ENCODE data around the gene ZSWIM6.
"Not testable (repeated sequence)": the region's sequence is repeated elsewhere in the genome, so short reads cannot be mapped to it uniquely, and the experiment has no call there.

The ZSWIM6 gene

DNA sequence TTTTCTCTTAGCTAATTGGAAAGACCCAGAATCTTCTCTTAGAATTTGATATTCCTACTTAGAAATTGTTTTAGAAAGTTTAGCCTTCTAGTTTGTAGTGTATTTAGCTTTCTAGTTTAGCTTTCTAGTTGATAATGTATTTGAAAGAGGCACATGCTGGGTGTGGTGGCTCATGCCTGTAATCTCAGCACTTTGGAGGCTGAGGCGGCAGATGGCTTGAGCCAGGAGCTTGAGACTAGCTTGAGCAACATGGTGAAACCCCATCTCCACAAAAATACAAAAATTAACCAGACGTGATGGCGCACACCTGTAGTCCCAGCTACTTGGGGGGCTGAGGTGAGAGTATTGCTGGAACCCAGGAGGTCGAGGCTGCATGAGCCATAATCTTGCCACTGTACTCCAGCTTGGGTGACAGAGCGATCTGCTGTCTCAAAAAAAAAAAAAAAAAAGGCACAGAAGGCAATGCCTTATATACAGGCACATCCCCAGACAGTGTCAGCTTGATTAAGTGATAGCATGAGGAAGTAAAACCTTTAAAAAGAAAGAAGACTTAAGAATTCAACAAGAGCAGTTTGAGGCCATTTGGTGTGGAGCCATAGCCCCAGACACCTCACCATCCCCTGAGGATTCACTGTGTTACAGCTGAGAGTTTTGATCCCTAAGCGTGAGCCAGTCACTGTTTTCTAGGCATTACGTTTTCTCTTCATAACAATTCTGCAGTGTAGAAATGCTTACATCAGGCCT lies 34.6 kb downstream of the ZSWIM6 start:
- no peak for DNase-seq

DNA sequence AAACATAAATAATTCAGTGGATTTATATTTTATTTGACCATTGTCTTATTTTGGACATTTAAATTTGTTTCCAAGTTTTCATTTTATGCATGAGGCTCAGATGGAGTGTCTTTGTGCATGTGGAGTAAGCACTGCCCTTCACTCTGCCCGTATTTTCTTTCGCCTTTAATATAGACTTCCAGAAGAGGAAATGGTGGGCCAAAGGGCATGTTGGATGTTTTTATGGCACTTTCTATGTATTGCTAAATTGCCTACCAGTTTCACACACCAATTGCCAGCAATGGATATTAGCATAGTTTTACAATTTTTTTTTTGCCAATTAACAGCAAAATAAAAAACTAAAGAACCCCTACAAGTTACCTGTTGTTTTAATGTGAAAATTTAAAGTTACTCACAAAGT lies 38.4 kb downstream of the ZSWIM6 start:
- no peak for DNase-seq

DNA sequence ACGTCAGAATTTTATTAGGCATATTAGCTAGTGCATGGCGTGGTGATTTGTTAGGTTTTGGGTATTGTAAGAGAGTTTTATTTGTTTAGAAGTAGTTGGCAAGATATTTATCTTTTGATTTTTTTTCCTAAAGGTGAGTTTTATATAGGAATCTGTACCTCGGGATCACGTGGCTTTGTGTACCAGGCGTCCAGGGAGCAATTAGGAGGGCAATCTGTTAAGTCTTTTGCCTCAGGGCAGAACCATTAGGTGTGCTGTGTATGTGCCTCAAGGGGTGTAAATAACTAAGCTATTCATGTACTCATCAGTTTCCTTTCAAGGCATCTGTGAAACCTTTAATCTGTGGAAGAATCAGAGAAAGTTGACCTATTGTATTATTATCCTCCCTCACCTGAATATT lies 39.4 kb downstream of the ZSWIM6 start:
- no peak for DNase-seq

DNA sequence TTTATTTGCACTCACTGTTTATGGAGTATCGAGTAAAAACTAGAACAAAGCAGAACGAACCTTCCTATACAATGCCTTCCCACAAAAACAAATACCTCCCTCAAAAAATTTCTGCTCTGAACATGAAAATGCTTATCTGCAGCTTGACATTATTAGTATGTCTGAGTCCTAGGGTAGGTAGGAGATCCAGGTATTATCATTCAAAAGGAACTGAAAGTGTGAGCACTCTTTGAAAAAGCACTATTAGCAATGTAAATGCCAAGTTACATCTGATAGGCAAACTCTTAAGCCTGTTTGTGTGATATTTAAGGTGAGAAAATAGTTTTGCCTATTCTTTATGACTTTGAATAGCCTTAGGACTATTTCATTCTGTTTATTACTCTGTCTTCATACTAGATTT lies 47.6 kb downstream of the ZSWIM6 start:
- no peak for DNase-seq

DNA sequence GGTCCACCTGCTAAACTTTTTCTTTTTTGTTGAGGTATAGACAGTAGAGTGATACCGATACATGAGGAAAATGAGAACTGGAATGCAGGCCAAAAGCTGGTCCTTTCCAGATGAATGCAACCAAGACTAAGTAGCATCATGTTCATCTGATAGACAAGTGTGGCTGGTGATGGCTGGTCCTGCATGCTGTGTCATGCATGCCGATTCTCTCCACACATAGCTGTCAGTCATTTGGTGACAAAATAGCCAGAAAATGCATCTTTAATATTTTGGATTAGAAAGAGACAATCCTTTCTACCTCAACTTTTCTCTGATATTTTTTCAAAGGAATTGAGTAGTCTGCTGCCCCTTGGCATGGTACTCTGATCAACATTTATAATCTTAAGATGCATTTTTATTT lies 49.9 kb downstream of the ZSWIM6 start:
- no peak for DNase-seq

DNA sequence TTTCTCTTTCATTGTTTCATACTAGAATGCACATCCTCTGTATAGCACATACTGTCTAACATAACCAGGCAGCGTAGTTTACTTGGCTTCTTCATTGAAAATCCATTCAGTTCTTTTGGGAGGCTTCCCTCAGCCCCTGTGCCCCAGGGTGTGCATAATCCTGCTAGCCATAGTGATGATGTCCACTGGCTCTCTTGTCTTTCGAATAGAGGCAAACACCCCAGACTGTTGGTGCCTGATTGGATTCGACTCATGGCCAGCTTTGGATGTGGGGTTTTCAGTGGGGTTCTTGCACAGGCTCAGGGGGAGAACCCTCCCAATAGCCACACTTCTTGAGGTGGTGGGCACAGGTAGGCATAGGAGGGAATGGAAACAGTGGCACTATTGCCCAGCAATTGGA lies 53.6 kb downstream of the ZSWIM6 start:
- no peak for DNase-seq

DNA sequence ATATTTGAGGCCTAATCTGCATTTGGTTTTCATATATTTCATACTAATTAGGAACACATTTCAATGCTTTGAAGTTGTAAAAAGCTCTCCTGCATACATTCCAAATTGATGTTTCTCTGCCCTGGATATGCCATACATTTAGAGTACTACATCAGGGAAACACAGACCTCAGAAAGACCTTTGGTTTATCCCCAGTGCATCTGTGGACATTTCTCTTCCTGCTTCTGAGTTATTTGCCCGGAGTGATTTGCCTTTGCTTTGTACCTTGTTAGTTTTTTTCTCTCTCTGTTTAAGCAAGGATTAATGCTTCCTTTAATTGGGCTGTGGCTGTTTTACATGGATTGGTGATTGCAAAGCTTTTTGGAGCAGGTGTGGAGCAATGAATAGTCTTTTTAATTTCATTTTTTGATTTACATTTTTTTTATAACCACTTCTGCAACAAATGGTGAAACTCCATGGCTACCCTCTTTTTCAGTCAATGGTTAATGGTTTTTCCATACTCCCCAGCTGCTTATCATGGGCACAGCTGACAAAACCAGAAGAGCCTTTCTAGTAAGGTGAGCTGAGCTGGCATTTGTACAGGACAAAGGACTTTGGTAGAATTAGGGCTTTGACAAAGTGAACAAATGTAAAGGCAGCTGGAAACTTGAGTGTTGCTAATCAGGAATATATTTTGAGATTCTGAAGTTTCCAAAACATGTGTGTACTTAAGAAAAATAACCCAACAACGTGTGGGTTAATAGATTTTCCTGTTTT lies 54.2 kb downstream of the ZSWIM6 start:
- no peak for DNase-seq

DNA sequence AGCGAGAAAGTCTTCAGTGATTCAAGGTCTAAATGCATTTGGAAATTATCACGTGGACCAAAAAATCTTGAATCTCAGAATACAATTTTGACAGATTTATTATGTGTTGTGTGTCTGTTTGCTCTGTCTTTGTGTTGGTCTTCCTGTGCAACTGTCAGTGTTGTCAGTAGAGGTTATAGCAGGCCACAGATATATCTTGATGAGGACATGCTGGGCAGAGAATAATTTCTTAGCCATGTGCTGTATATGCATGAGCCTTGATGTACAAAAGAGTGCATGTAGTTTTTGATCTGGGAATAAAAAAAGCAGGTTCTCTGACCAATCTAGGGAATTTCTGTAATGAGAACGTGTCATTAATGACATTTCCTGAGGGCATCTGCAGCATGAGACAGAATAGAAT lies 57.6 kb downstream of the ZSWIM6 start:
- no peak for DNase-seq

DNA sequence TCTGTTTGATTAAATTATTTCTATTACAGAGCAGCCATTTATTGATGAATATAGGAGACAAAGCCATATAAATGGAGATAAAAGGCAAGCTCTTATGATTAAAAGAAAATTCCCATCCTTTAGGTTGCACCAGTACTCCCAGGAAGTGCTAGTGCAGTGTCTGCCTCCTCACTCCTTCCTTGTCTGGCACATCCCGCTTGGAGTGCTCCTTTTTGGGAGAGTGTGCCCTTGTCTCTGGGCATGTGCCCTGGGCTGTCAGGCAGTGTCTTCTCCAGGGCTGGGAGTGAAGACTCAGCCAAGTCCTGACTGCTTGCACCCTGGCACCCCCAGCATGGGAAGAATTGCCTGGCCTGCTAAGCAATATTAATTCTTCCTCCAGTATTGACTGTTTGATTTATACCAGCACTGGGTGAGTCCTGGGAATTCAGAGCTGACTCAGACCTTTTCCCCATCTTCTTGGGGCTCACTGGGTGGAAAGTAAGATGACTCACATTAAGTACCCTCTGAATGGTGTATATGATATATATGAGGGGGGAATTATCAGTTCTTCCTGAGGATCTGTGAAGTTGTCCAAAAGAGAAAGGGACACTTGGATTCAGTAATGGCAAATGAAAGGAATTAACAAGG lies 62.1 kb downstream of the ZSWIM6 start:
- DNase-seq = no peak

DNA sequence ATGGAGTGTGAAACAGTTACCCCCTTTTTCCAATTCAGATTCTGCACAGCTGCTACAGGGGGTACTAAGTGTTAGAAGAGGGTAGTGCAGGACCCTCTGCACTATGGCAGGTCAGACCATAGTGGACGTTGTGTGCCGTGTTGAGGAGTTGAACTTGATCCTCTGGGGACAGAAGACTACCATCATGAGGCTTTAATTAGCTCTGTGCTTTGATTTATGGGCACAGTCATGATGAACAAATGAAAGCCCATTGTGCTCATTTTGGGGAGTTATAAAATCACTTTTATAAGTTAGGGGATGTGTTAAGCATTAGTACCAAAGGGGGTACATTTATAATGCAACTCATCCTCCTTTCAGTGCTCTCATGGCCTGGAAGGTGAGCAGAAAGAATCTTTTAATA lies 62.7 kb downstream of the ZSWIM6 start:
- DNase-seq = no peak

DNA sequence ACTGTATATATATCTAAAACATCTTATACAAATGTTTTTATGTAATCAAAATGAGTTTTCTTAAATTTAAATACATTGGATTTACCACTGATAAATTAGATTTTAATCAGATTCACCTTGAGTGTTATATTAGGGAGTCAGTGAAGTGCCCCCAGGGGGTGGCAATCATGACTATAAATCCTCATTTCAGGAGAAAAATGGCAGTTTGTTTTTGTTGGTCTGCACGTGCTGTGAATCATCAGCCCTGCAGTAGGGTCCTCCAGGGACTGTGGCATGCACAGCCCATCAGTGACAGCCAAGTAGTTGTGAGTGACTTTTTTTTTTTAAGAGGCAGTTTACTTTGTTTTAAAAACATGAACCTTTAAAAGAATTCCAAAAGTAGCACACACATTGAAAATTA lies 65.2 kb downstream of the ZSWIM6 start:
- no peak for DNase-seq

DNA sequence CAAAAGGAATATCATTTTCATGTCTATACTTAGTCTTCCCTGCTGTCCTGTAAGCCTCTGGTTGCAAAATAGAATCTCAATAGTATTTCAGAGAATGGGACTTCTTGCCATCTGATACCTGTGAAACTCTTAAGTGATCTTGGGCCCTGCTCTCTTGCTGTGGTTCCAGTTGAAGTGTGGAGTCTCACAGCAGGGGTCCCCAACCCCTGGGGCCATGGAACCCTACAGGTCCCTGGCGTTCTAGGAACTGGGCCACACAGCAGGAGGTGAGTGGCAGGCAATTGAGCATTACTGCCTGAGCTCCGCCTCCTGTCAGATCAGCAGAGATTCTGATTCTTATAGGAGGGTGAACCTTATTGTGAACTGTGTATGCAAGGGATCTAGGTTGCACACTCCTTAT lies 65.9 kb downstream of the ZSWIM6 start:
- no peak for DNase-seq

DNA sequence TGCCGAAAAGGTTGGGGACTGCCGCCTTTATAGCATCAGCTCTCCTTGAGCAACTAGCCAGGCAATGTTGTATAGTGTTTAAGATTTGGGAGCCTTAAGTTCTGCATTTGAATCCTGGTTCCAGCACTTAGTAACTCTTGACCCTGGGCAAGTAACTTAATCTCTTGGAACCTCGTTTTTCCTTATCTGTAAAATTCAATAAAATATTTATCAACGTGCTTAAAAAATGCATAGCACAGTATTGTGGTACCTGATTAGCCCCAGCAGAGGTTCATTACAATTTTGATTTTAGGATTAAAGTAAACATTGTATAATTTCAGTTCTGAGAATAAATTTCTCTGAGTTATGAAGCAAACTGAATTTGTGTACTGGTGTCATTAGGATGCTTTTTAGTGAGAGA lies 66.4 kb downstream of the ZSWIM6 start:
- no peak for DNase-seq

DNA sequence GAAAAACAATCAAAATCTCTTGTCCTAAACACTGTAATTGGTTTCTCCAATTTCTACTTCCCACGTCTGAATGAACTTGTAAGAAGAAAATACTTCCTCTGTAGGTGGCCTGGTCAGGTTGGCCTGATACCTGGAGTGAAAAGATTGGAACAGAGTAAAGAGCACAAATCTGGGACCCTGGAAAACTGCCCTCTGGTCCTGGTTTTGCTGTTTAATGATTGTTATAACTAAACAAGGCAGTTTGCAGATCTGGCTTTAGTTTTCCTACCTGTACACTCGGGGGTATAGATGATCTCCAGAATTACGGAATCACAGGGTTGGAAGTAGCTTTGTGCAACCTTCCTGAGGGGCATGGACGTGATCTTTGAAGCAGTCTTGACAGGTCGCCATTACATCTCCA lies 67.6 kb downstream of the ZSWIM6 start:
- DNase-seq = no peak

DNA sequence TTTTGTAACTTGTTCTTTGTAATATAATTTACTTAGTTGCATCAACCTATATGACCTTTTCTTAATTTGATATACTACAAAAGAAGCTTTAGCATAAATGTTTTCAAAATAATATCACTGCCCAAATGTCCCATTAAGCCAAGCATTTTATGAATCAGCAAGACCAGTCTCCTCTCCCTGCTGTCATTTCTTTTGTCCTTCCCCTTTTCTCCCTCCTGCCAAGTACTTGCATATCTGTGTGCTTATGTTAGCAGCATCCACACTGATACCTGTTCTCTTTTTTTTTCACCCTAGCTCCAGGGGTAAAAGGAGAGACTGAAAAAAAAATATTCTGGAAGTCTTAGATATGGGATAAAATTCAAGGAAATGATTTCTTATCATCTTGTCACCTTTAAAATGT lies 69.7 kb downstream of the ZSWIM6 start:
- no peak for DNase-seq

DNA sequence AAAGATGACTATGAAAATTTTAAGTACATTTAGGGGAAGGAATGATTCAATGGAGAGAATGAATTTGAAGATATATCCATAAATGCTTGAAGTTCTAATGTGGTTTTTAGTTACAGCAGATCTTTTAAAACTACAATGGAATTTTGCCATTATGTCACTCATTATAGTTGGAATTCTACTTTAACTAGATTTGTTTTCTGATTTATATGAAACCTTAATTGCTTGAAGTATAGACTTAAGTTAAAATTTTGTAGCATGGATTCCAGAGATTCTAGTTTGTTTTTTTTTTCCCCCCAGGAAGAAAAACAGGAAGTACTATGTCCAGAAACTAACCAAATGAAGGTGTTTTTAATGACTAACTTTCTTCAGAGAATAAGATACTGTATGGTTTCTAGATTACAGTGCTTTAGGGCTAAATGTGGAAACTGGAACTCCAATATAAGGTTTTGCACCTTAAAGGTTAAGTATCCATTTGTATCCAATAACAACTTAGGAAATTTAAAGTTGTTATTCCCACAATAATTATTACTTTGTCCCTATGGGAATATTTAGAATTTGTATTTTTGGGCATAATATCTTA lies 70.3 kb downstream of the ZSWIM6 start:
- DNase-seq = no peak

DNA sequence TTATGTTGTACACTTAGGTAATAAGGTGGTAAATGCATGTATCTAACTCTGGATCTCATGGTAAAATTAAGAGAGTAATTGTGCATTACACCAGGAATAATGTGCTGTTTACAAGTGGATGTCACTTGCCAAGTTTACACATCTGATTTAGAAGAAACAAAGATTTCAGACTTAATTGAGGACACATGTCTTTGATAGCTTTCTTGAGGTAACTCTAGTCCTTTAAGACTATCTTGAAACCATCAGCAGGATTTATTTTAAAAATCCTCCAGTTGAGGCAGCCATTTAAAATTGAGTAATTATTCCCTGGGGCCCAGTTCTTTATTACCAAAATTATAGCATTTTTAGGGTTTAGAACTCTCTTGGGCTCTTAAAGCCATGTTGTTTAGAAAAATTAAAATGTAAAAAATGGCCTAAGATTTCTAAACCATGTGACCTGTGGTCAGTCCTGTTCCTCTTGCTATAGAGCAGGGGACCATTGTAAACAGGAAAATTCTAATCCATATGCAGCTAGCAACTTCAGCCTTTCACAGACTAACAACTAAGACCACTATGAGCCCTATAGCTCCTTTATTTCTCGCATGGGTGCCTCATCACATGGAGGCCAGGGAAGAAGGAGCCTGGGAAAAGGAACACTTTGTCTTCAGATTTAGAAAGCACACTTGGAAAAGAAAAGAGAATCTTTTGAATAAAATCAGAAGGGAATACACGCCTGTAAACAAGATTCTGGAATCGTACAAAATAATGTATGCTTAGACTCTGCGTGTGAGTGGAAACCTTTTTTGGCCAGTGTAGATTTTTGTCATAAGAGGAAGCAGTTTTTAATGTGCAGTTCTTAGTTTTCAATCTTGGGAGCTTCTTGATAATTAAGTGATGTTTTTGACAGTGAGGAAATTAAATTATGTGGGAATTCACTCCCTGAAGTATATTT lies 71.2 kb downstream of the ZSWIM6 start:
- DNase-seq = no peak

DNA sequence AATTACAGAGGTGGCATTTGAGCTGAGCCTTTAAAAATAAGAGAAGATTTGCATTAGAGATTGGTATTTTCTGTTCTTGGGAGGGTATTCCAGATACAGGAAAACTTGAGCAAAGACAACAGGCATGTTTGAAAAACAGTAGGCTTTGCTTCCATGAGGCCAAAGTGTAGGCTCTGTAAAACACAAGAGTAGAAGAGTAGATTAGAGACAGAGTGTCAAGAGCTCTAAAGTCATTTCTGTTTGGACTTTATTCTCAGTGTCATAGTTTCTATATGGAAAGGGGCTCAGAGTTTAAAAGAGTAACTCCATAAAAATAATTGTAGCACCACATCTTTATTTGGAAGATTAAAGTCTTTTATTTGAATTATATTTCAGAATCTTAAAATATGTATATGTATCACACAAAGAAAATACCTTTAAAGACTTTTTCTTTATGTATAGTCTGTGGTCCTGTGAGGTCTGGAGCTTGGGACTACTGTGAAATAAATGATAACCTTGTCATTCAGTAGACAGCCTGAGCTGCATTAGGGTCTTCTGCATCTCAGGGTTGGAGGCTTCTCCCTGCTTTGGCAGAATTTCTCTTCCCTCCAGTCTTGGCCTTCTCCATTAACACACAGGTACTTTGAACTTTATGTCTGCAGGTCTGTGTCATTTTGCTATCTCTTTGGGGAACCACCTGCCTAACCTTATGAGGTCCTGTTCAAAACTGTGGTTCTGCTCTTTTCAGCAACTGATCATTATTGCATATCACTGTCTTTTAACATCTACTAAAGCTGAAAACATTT lies 73.6 kb downstream of the ZSWIM6 start:
- DNase-seq = no peak

DNA sequence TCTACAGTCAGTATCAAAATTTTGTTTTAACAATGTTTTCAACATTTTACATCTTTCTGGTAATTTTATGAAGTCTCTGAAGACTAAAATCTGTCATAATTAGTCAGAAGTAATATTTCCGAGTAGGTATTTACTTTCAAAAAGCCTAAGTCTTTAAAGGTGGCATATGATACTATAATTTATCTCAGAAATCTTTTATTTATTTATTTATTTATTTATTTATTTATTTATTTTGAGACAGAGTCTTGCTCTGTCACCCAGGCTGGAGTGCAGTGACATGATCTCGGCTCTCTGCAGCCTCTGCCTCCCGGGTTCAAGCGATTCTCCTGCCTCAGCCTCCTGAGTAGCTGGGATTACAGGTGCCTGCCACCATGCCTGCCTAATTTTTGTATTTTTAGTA lies 74.4 kb downstream of the ZSWIM6 start:
- not testable (repeated sequence) for DNase-seq

DNA sequence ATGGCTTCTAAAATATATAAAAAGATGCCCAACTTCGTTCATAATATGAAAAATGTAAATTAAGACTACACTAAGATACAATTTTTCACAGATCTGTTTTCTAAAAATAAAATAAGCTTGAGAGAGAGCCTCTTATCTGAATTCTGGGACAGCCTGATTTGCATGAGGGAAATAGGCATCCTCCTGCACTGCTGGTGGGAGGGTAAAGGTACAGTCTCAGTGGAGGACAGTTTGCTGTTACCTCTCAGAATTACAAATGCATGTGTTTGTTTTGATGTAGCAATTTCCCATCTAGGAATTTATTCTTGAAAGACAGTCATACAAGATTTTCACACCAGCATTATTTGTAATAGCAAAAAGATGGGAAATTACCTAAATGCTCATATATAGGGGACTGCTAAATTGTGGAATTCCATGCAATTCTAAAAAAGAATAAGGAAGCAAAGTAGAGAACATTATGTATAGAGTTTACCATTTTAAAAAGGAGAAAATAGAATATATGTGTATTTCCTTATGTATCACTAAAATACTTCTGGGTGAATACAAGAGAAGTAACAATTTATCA lies 75.7 kb downstream of the ZSWIM6 start:
- DNase-seq = no peak

DNA sequence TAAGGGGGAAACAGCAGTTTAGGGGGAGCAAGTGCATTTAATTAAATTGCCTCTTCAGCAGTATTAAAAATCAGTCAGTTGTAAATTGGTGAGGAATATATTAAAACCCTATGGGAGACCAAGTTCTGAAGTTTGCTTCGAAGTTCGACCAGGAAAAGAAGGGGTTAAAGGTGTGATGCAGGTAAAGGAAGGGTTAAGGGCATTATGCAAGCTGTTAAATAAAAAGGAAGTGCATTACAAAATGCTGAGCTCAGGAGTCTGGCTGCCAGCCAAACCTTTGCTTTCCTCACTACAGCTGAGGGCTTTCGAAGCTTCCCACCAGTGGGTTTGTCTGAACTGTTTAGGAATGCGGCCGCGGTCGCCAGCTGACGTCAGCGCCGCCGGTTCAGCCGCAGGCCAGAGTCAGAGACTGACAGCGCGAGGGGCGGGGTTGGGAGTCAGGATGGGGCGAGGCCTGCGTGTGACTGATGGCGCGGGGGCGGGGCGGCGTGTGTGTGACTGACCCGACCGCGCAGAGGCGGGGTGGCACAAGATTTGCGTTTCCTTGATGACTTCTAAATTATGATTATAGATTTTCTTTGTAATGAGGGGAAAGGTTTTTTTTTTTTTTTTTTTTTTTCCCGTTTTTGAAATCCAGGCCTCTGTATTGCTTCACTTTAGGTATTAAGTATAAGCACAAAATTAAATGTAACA lies 76.6 kb downstream of the ZSWIM6 start:
- DNase-seq = peak; percentile 97

Data from GDM1 (cell line).